GM18511 (cell line): ENCODE measurements around the gene BTG2.

ENCODE experiments used
- ATAC-seq: cut with Tn5 transposase; IDR thresholded peaks from one replicate; pipeline ENCODE4 v1.9.1; 2021; ENCODE audit warnings: mild to moderate bottlenecking, moderate library complexity; ENCODE audit not compliant: unreplicated experiment

Gene BTG2

GRCh38 chr1:203275656-203276272 lies 29.6 kb upstream of the BTG2 start:
- ATAC-seq: no peak

GRCh38 chr1:203276408-203276807 lies 28.9 kb upstream of the BTG2 start:
- no peak for ATAC-seq

GRCh38 chr1:203276916-203277545 lies 28.3 kb upstream of the BTG2 start:
- ATAC-seq: no peak

GRCh38 chr1:203278082-203278884 lies 27.0 kb upstream of the BTG2 start:
- peak; percentile 36 for ATAC-seq

GRCh38 chr1:203278885-203279406 lies 26.4 kb upstream of the BTG2 start:
- no peak for ATAC-seq

GRCh38 chr1:203280061-203280460 lies 25.3 kb upstream of the BTG2 start:
- no peak for ATAC-seq

- no peak for ATAC-seq
These were observed 24.3 kb upstream of the BTG2 start for GRCh38 chr1:203281033-203281432.

- ATAC-seq: no peak
These were observed 23.3 kb upstream of the BTG2 start for GRCh38 chr1:203281851-203282661.

GRCh38 chr1:203282720-203283542 lies 22.4 kb upstream of the BTG2 start:
- no peak for ATAC-seq

- no peak for ATAC-seq
These were observed 21.7 kb upstream of the BTG2 start for GRCh38 chr1:203283597-203283996.

GRCh38 chr1:203284411-203285123 lies 20.8 kb upstream of the BTG2 start:
- ATAC-seq: no peak

- ATAC-seq: no peak
These were observed 18.9 kb upstream of the BTG2 start for GRCh38 chr1:203286161-203286984.

- ATAC-seq: peak; percentile 52
These were observed 18.0 kb upstream of the BTG2 start for GRCh38 chr1:203287109-203287893.

- no peak for ATAC-seq
These were observed 17.4 kb upstream of the BTG2 start for GRCh38 chr1:203287898-203288297.

- no peak for ATAC-seq
These were observed 16.9 kb upstream of the BTG2 start for GRCh38 chr1:203288400-203288799.

- ATAC-seq: peak; percentile 63
These were observed 15.9 kb upstream of the BTG2 start for GRCh38 chr1:203289281-203289981.

GRCh38 chr1:203289982-203290260 lies 15.4 kb upstream of the BTG2 start:
- no peak for ATAC-seq
